Measurements from ENCODE around the gene ELP5. TPM values are rescaled to one million over a fixed set of nuclear protein-coding genes. Genes with fewer than 3 reads are reported as not detected.

The ELP5 gene
- polyA plus RNA-seq, 1 of the 3 experiments (the other 2 are of a cell fraction): 45.4 TPM

DNA sequence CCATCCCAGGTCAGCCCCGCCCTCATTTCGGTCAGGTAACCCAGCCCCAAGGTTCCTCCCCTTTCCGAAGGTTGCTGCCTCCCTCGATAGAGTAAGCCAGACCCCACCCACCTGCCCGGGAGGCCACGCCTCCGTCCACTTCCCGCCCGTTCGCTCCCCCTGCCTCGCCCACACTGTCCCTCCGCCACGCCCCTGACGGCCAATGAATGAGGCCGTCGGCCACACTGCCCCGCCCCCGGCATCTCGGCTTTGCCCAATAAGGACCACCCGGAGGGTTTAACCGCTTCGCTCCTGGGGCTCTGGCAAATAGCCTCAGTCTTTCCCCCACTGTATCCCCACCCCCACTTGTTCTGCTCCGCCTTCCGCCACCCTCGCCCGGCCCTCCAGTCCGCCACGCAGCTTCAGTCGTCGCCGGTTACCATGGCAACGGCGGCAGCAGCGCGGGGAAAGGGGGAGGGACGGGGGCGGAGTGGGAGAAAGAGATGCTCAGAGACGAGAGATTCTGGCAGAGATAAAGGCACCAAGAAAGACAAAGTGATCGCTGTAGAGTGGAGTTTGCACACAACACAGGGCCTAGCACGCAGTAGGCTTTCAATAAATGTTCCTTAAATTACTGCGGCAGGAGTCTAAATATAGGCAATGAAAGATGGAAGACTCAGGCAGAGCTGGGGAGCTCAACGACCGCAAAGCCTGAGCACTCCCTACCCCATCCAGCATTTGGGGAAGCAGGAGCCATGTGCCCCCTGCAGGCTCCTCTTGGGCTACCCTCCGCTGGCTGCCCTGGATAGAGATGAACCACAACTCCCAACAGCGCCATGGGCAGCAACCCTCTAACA is 37.5 kb upstream of the ELP5 start:
- H3K4me2 ChIP-seq: peak overlapping the region; percentile 97
- POLR2A ChIA-PET: interaction anchor here (0.9 to 1.7 kb wide), 6 partner anchors 10 to 202 kb away, joined by 3 to 6 read pairs (median 4); partner anchors contain the start of genes DVL2, GABARAP, PHF23 and RNASEK
- WGBS (ENCODE audit: low lambda C conversion rate): under 1% methylated on average over 44 of the region's 45 CpGs

More for the DNA sequence above, 37.5 kb upstream of the ELP5 start:
- no peaks in the 10 kb centered on the region for H3K36me3 ChIP-seq (replicated peaks in 1 of 2; ENCODE audit: control insufficient read depth in 1 of 2, insufficient read depth in 2 of 2, low read length in 1 of 2)
- H3F3A ChIP-seq (replicated peaks; ENCODE audit: insufficient read depth): peaks cover 40% of the 10 kb centered on the region
- H4K20me1 ChIP-seq (ENCODE audit: insufficient read depth): peaks cover 34% of the 10 kb centered on the region
- H3K27ac ChIP-seq (ENCODE audit: low read depth in 2 of 2, low read length in 1 of 2): peak overlapping the region; percentile 88 to 96
- no peaks in the 10 kb centered on the region for H3K27me3 ChIP-seq (ENCODE audit: insufficient read depth)
- H3K9me2 ChIP-seq: no peaks in the 10 kb centered on the region
- peak; percentile 91 for DNase-seq
- no peaks in the 10 kb centered on the region for H3K9me3 ChIP-seq
- H3K4me1 ChIP-seq (ENCODE audit: control insufficient read depth in 1 of 2, insufficient read depth in 2 of 2, low read depth in 1 of 2, low read length in 1 of 2): peaks cover 26 to 54% of the 10 kb centered on the region in 2 experiments; a peak in 3 of 4 replicates
- H3K4me3 ChIP-seq (ENCODE audit: low read depth in 2 of 2, low read length in 1 of 2): peak overlapping the region; percentile 56 to 64
- peaks cover 57% of the 10 kb centered on the region for H3K79me2 ChIP-seq (ENCODE audit: insufficient read depth)
- H3K9ac ChIP-seq: peak overlapping the region; percentile 58; the same call in 1 of the 2 replicates
- TF ChIP-seq MEF2A (IDR thresholded peaks at IDR 0.05; ENCODE audit: borderline replicate concordance, low read depth) (no peak), TAF1 (IDR thresholded peaks at IDR 0.05; ENCODE audit: borderline replicate concordance, low read depth, low read length) (no peak), RAD21 (IDR thresholded peaks at IDR 0.05; ENCODE audit: low read length) (peak; percentile 24; the same call in 1 of the 2 replicates), SIN3A (IDR thresholded peaks at IDR 0.05; ENCODE audit: borderline replicate concordance, low read depth, low read length) (peak; percentile 10; the same call in 1 of the 2 replicates), TEAD4 (IDR thresholded peaks at IDR 0.05; ENCODE audit: borderline replicate concordance, insufficient read depth) (no peak), MXI1 (IDR thresholded peaks at IDR 0.05; ENCODE audit: low read depth, low read length) (peak; percentile 62), CHD2 (IDR thresholded peaks at IDR 0.05; ENCODE audit: low read length, partially characterized antibody) (peak; percentile 61), MAX (IDR thresholded peaks at IDR 0.05; ENCODE audit: low read depth) (peak; percentile 52; the same call in 1 of the 2 replicates), ELF1 (IDR thresholded peaks at IDR 0.05) (0 out of 2 replicates have a peak, but pooled peaks have one; percentile 15), RCOR1 (IDR thresholded peaks at IDR 0.05; ENCODE audit: low read length) (no peak), YY1 (IDR thresholded peaks at IDR 0.05; ENCODE audit: low read depth) (0 out of 2 replicates have a peak, but pooled peaks have one; percentile 7), RFX5 (IDR thresholded peaks at IDR 0.05; ENCODE audit: low read length) (peak; percentile 97), GABPA (IDR thresholded peaks at IDR 0.05; ENCODE audit: low read depth) (no peak), GATA2 (CRISPR knock-in tag; IDR thresholded peaks at IDR 0.05) (peak; percentile 73)
- TF ChIP-seq, protein P1, sequence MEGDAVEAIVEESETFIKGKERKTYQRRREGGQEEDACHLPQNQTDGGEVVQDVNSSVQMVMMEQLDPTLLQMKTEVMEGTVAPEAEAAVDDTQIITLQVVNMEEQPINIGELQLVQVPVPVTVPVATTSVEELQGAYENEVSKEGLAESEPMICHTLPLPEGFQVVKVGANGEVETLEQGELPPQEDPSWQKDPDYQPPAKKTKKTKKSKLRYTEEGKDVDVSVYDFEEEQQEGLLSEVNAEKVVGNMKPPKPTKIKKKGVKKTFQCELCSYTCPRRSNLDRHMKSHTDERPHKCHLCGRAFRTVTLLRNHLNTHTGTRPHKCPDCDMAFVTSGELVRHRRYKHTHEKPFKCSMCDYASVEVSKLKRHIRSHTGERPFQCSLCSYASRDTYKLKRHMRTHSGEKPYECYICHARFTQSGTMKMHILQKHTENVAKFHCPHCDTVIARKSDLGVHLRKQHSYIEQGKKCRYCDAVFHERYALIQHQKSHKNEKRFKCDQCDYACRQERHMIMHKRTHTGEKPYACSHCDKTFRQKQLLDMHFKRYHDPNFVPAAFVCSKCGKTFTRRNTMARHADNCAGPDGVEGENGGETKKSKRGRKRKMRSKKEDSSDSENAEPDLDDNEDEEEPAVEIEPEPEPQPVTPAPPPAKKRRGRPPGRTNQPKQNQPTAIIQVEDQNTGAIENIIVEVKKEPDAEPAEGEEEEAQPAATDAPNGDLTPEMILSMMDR (IDR thresholded peaks at IDR 0.05): peak; percentile 64
- TF ChIP-seq, protein P2, sequence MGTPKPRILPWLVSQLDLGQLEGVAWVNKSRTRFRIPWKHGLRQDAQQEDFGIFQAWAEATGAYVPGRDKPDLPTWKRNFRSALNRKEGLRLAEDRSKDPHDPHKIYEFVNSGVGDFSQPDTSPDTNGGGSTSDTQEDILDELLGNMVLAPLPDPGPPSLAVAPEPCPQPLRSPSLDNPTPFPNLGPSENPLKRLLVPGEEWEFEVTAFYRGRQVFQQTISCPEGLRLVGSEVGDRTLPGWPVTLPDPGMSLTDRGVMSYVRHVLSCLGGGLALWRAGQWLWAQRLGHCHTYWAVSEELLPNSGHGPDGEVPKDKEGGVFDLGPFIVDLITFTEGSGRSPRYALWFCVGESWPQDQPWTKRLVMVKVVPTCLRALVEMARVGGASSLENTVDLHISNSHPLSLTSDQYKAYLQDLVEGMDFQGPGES (IDR thresholded peaks at IDR 0.05; ENCODE audit: low read depth, low read length): peak; percentile 47; the same call in 1 of the 2 replicates
- TF ChIP-seq, protein P3, sequence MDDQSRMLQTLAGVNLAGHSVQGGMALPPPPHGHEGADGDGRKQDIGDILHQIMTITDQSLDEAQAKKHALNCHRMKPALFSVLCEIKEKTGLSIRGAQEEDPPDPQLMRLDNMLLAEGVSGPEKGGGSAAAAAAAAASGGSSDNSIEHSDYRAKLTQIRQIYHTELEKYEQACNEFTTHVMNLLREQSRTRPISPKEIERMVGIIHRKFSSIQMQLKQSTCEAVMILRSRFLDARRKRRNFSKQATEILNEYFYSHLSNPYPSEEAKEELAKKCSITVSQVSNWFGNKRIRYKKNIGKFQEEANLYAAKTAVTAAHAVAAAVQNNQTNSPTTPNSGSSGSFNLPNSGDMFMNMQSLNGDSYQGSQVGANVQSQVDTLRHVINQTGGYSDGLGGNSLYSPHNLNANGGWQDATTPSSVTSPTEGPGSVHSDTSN (IDR thresholded peaks at IDR 0.05): peak; percentile 53
- H2AFZ ChIP-seq (ENCODE audit: low read depth): no peak overlapping the region
- CTCF ChIA-PET: interaction anchor here (0.5 to 3.7 kb wide), 24 partner anchors 9 to 170 kb away, joined by 3 to 37 read pairs (median 4); partner anchors contain the start of genes CTDNEP1, DVL2, GABARAP and SLC16A11

All from SK-N-SH (cell line).